NB4 (cell line): ENCODE data around the gene PPTC7.

Experiments used
- CTCF ChIP-seq: IDR thresholded peaks from one replicate; pipeline ENCODE4 v1.5.1; 2012; ENCODE audit warnings: low read depth, low read length
- MAX ChIP-seq: IDR thresholded peaks from 2 replicates; pipeline ENCODE4 v1.6.1; 2011; ENCODE audit warnings: low read depth, low read length
- MYC ChIP-seq: IDR thresholded peaks from 2 replicates; pipeline ENCODE4 v1.6.1; 2011; ENCODE audit warnings: low read depth, low read length
- POLR2A ChIP-seq: IDR thresholded peaks from 2 replicates; pipeline ENCODE4 v1.6.1; 2011; ENCODE audit warnings: mild to moderate bottlenecking; ENCODE audit not compliant: insufficient read length; ENCODE audit errors: extremely low read depth

- TF ChIP-seq CTCF: no peak
- no peak for TF ChIP-seq POLR2A
- TF ChIP-seq MAX: no peak
- TF ChIP-seq MYC: no peak
Observed at GRCh38 chr12:110560048-110560447, 23.1 kb downstream of the PPTC7 start.
